Measurements from ENCODE around the gene EBPL.
"Not testable (repeated sequence)": the region's sequence is repeated elsewhere in the genome, so short reads cannot be mapped to it uniquely, and the experiment has no call there.

The EBPL gene

DNA sequence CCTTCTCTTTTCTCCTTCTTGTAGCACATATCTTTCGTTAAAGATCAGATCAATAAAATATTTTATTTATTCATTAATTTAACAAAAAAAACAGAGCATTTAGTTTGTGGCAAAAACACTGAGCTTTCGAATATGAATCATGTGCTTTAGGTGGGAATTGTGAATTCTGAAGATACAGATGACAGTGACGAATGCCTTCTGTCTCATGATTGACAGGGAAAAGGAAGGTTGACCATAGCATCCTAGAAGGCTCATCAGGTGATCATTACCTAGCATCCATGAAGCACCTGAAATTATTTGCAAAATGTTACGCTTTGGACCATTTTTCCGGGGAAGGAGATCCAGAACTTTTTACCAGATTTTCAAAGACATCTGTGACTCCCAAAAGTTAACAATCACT lies 59.1 kb downstream of the EBPL start:
- DNase-seq = no peak

DNA sequence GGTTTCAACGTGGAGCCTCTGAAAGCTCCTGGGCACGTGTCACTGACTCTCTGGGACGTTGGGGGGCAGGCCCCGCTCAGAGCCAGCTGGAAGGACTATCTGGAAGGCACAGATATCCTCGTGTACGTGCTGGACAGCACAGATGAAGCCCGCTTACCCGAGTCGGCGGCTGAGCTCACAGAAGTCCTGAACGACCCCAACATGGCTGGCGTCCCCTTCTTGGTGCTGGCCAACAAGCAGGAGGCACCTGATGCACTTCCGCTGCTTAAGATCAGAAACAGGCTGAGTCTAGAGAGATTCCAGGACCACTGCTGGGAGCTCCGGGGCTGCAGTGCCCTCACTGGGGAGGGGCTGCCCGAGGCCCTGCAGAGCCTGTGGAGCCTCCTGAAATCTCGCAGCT lies 60.7 kb downstream of the EBPL start:
- DNase-seq = no peak

- DNase-seq = no peak
Measured at GRCh38 chr13:49629947-49630346, 61.3 kb downstream of the EBPL start.

GRCh38 chr13:49629196-49629938 lies 61.9 kb downstream of the EBPL start:
- no peak for DNase-seq

GRCh38 chr13:49627831-49628652 lies 63.2 kb downstream of the EBPL start, which contains the start of gene ARL11:
Gene ARL11, plus strand, starts transcription at chr13:49628507. Its CDS starts 1,941 bp downstream, at chr13:49630448.
- DNase-seq = peak; percentile 77

- DNase-seq = no peak
Measured at GRCh38 chr13:49625392-49626079, 65.8 kb downstream of the EBPL start.

- DNase-seq = no peak
Measured at GRCh38 chr13:49624229-49624628, 67.1 kb downstream of the EBPL start.

DNA sequence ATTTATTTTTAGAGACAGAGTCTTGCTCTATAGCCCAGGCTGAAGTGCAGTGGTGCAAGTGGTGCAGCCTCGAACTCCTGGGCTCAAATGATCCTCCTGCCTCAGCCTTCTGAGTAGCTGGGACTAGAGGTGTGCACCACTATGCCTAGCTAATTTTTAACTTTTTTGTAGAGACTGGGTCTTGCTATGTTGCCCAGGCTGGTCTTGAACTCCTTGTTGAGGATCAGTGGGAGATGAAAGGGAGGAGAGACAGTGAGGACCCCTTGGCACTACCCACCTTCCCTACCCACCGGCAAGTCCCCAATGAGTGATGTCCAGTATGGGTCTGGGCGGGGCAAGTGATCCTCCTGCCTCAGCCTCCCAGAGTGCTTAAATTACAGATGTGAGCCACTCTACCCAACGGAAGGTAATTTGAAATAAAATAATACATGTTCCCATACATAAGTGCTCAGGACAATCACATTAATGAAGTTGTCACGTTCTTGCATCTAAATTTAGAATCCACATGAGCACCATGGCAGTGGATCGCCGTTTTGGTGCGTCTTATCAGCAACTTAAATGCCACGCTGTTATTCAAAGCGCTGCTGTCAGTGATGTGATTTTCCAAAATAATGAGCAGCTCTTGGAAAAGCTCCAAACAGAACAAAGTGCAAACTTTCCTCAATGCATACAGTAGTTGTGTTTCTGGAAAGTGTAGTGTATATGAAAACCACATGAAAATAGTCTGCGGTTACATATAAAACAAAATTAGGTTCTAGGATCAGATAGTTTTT lies 68.9 kb downstream of the EBPL start:
- DNase-seq = no peak

GRCh38 chr13:49620170-49620621 lies 71.1 kb downstream of the EBPL start:
- DNase-seq = peak; percentile 60

DNA sequence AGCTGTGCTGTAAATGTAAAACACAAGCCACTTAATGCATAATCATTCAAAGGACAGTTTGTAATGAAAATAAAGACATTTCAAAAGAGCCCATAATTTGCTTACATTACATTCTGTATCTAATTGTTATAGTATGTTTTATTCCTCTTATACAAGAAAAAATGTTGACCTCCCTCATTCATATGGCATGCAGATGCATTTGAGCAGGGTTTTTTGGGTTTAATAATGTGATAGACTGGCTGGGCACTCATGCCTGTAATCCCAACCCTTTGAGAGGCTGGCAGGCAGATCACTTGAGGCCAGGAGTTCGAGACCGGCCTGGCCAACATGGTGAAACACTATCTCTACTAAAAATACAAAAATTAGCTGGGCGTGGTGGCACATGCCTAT lies 74.6 kb downstream of the EBPL start:
- DNase-seq = no peak

DNA sequence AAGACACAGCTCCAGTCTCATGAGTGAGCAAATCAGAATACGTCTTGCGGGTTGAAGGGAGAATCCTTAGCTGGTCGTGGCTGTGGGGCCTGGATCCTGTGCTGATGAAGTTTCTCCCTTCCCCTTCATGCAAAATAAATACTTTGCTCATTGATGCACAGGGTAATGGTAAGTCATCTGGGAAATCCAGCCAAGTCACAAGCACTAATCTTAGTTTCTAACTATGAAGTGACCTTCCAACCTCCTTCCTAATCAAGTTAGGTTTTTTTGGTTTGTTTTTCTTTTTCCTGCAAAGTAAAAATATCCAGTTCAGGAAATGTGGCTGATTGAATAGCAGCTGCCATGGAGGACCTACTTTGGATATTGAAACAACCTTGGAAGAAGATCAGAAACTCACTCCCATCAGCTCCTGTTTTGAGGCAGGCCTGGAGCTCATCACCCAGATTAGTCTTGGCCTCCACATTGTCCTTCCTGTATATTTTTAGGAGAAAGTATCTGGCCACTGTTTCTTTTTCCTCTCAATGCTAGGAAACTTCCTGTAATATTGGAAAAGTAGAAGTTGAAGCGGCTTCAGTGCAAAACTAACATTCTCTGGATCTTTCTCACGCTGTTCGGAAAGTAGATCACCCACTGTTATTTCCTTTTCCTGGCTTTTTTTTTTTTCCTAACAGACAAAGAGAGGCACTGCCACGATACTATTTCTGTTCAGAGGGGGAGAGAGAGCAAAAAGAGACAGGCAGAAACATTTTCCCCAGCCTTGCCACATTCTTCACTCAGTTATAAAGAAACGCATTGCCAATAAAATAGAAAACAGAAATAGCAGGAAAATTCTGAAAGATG lies 75.2 kb downstream of the EBPL start:
- DNase-seq = no peak

- DNase-seq = not testable (repeated sequence)
Measured at GRCh38 chr13:49612042-49612441, 79.2 kb downstream of the EBPL start.

Data from activated CD8-positive, alpha-beta memory T cell treated with anti-CD3 and anti-CD28 coated beads for 24 hours (primary cell).